ENCODE data around the gene KCTD12.
"Not testable (repeated sequence)": the region's sequence is repeated elsewhere in the genome, so short reads cannot be mapped to it uniquely, and the experiment has no call there.

GRCh38 chr13:76897171-76897570 is 11.0 kb upstream of the KCTD12 start:
- TF ChIP-seq CTCF, EZH2phosphoT487 (IDR thresholded peaks at IDR 0.05; ENCODE audit: low read length): not testable (repeated sequence)
